Measurements from ENCODE around the gene MRGPRF. TPM values are rescaled to one million over a fixed set of nuclear protein-coding genes. Genes with fewer than 3 reads are reported as not detected.

MRGPRF gene
- total RNA-seq, 2 donors from 2014 or later, result 10.8 to 17.6 TPM

DNA sequence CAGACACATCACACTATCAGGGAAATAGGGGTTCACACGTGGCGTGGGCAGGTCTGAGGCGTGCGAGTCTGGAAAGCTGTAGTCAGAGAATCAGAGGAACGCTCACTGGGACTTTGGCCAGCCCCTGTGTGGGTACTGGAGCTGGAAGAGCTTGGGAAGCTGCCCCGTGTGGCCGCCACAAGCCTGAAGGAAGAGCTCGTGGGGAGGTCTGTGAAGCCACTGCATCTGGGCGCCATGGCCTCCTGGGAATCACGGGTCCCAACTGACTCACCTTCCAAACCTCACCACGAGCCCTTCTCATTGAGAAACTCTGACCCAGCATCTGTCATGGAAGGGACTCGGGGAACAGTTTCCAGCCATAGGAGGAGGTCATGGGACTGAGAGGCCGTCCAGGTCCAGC is 5.9 kb upstream of the MRGPRF start:
- Histone ChIP-seq H3K27ac (no peak overlapping the region), H3K36me3 (no peaks in the 10 kb centered on the region), H3K9me3 (no peaks in the 10 kb centered on the region), H3K27me3 (no peaks in the 10 kb centered on the region), H3K4me3 (no peak overlapping the region), H3K4me1 (peaks cover 0 to 10% of the 10 kb centered on the region in 2 donors)
- no peak for DNase-seq (ENCODE audit: low spot score)
- TF ChIP-seq, protein P1, sequence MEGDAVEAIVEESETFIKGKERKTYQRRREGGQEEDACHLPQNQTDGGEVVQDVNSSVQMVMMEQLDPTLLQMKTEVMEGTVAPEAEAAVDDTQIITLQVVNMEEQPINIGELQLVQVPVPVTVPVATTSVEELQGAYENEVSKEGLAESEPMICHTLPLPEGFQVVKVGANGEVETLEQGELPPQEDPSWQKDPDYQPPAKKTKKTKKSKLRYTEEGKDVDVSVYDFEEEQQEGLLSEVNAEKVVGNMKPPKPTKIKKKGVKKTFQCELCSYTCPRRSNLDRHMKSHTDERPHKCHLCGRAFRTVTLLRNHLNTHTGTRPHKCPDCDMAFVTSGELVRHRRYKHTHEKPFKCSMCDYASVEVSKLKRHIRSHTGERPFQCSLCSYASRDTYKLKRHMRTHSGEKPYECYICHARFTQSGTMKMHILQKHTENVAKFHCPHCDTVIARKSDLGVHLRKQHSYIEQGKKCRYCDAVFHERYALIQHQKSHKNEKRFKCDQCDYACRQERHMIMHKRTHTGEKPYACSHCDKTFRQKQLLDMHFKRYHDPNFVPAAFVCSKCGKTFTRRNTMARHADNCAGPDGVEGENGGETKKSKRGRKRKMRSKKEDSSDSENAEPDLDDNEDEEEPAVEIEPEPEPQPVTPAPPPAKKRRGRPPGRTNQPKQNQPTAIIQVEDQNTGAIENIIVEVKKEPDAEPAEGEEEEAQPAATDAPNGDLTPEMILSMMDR (IDR thresholded peaks at IDR 0.05), result no peak

GRCh38 chr11:69017951-69018350 is 4.9 kb upstream of the MRGPRF start:
- TF ChIP-seq, protein P1 (IDR thresholded peaks at IDR 0.05), result no peak
- H3K4me3 ChIP-seq, result no peak overlapping the region
- H3K36me3 ChIP-seq, result no peaks in the 10 kb centered on the region
- H3K9me3 ChIP-seq, result no peaks in the 10 kb centered on the region
- H3K4me1 ChIP-seq, result peaks cover 0 to 20% of the 10 kb centered on the region in 2 donors
- no peak for DNase-seq (ENCODE audit: low spot score)
- H3K27ac ChIP-seq, result no peak overlapping the region
- peaks cover 0 to 3% of the 10 kb centered on the region in 2 donors for H3K27me3 ChIP-seq

- no peak overlapping the region for H3K4me3 ChIP-seq
- TF ChIP-seq, protein P1 (IDR thresholded peaks at IDR 0.05), result no peak
- no peak for DNase-seq (ENCODE audit: low spot score)
- H3K9me3 ChIP-seq, result no peaks in the 10 kb centered on the region
- peaks cover 0 to 3% of the 10 kb centered on the region in 2 donors for H3K27me3 ChIP-seq
- no peaks in the 10 kb centered on the region for H3K36me3 ChIP-seq
- peak overlapping the region; percentile 82 to 90 for H3K27ac ChIP-seq
- peaks cover 0 to 42% of the 10 kb centered on the region in 2 donors for H3K4me1 ChIP-seq
Measured at GRCh38 chr11:69014898-69015549, 2.0 kb upstream of the MRGPRF start.

DNA sequence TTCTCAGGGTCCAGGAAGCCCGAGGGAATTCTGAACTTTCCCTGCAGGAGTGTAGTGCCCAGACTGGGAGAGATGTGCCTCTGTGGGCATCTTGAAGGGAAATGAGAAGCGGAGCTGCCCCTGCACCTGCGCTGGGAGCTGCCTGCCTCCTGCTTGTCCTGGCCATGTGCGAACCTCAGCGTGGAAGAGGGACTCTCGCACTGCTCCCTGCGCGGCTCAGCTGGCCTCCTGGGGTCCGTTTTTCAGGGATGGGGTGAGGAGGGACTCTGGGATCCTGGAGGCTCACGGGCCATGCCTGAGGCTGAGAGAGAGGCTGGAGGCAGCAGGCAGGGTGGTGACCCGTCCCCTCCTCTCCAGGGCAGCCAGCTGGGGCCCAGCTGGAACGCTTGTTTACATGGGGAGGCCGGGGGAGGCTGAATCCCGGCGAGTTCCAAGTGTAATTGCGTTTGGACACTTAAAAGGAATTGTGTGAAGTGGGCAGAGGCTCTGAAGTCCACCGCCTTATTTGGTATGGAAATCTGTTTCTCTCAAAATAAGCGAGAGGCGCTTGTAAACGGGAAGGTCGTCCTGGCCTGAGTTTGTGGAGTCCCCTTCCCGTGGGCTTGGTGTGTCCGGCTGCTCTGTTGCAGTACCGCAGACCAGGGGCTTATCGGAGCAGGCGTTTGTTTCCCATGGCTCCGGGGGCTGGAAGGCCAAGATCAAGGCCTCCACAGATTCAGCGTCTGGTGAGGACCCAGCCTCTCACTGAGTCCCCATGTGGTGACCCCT is 1.2 kb upstream of the MRGPRF start:
- DNase-seq (ENCODE audit: low spot score), result no peak
- TF ChIP-seq, protein P1 (IDR thresholded peaks at IDR 0.05), result no peak
- peaks cover 0 to 49% of the 10 kb centered on the region in 2 donors for H3K4me1 ChIP-seq

DNA sequence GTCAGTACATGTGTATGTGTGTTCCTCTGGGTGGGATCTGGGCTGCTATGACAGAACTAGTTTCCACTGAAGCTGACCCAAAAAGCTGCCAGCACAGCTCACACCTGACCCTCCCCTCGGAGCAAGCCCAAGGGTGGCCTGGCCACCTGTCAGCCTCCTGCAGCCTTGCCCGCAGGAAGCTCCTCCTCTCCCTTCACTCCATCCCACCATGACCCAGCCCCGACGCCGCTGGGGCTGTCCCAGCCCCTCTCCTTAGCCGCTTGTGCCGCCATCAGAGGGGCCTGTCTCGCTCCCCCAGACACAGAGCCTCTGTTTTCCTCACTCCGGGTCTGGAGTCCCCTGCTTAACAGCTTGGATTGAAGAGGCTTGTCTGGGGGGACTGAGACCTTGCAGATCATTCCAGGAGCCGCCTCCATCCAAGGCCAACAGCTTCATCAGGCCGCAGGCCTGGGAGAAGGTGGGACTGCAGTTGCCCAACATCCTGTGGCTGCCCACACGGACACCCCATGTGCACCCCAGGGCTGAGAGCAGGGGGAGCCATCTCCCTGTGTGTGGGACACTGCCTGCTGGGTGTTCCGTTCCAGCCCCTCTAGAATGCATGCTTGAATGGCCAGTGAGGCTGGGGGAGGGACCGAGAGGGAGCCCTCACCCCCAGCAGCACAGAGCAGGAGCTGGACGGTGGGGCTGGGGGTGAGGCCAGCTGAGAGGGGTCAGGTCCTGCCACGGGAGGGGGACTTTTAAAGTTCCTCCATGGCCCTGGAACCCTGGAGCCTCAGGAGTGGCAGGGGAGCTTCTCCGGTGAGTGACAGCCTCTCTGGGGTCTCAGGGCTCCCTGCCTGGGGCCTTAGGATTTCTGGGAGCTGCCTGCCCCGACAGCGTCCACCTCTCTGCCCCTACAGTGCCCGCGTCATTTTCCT is 696 bp downstream of the MRGPRF start:
- Histone ChIP-seq H3K27me3 (peaks cover 0 to 3% of the 10 kb centered on the region in 2 donors), H3K27ac (peak overlapping the region; percentile 82 to 90), H3K36me3 (no peaks in the 10 kb centered on the region), H3K4me3 (peak overlapping the region; percentile 45 to 56), H3K9me3 (no peaks in the 10 kb centered on the region), H3K4me1 (peaks cover 0 to 61% of the 10 kb centered on the region in 2 donors)
- no peak for DNase-seq (ENCODE audit: low spot score)
- TF ChIP-seq, protein P1 (IDR thresholded peaks at IDR 0.05), result no peak

More for the DNA sequence above, 1.2 kb upstream of the MRGPRF start:
- Histone ChIP-seq H3K36me3 (no peaks in the 10 kb centered on the region), H3K4me3 (peak overlapping the region in 1 of 2 donors; percentile 56), H3K27me3 (peaks cover 0 to 3% of the 10 kb centered on the region in 2 donors), H3K9me3 (no peaks in the 10 kb centered on the region), H3K27ac (peak overlapping the region; percentile 82 to 90)

All from right atrium auricular region (tissue), 2 donors.